Ishikawa (cell line): ENCODE measurements around the gene ACADSB.

Experiments
- CEBPB ChIP-seq: IDR thresholded peaks from 2 replicates; pipeline ENCODE4 v1.6.1; 2012
- CREB1 ChIP-seq: IDR thresholded peaks from 2 replicates; pipeline ENCODE4 v1.6.1; 2012; ENCODE audit warnings: low read depth
- EGR1 ChIP-seq: IDR thresholded peaks from 2 replicates; pipeline ENCODE4 v1.6.1; 2012
- EP300 ChIP-seq: IDR thresholded peaks from 2 replicates; pipeline ENCODE4 v1.6.1; 2012; ENCODE audit warnings: borderline replicate concordance
- FOXM1 ChIP-seq: IDR thresholded peaks from 2 replicates; pipeline ENCODE4 v1.6.1; 2012; ENCODE audit warnings: low read depth, borderline replicate concordance
- NFIC ChIP-seq: IDR thresholded peaks from 2 replicates; pipeline ENCODE4 v1.6.1; 2012
- RAD21 ChIP-seq: IDR thresholded peaks from 2 replicates; pipeline ENCODE4 v1.6.1; 2012; ENCODE audit warnings: low read depth
- REST ChIP-seq: IDR thresholded peaks from 2 replicates; pipeline ENCODE4 v1.6.1; 2012; ENCODE audit warnings: low read depth, mild to moderate bottlenecking
- TAF1 ChIP-seq: IDR thresholded peaks from 2 replicates; pipeline ENCODE4 v1.6.1; 2012; ENCODE audit warnings: low read depth, mild to moderate bottlenecking
- TCF12 ChIP-seq: IDR thresholded peaks from 2 replicates; pipeline ENCODE4 v1.6.1; 2012; ENCODE audit warnings: low read depth
- TEAD4 ChIP-seq: IDR thresholded peaks from 2 replicates; pipeline ENCODE4 v1.6.1; 2012
- USF1 ChIP-seq: IDR thresholded peaks from 2 replicates; pipeline ENCODE4 v1.6.1; 2012
- YY1 ChIP-seq: IDR thresholded peaks from 2 replicates; pipeline ENCODE4 v1.6.1; 2012; ENCODE audit warnings: low read depth
- ZBTB7A ChIP-seq: IDR thresholded peaks from 2 replicates; pipeline ENCODE4 v1.6.1; 2012; ENCODE audit warnings: low read depth
- TF ChIP-seq, protein P1 (sequence below): IDR thresholded peaks from 2 replicates; pipeline ENCODE4 v1.6.1; 2012

The ACADSB gene

GRCh38 chr10:122981066-122981464 is 27.7 kb upstream of the ACADSB start:
- TF ChIP-seq CEBPB (no peak), NFIC (no peak), EGR1 (no peak), TCF12 (no peak), USF1 (no peak), TAF1 (no peak), REST (no peak), FOXM1 (no peak), ZBTB7A (no peak), RAD21 (no peak), TEAD4 (no peak), EP300 (no peak)

- no peak for TF ChIP-seq TEAD4
- TF ChIP-seq RAD21, result no peak
- TF ChIP-seq EP300, result no peak
- no peak for TF ChIP-seq TAF1
- TF ChIP-seq USF1, result no peak
Measured at GRCh38 chr10:122983898-122984297, 24.9 kb upstream of the ACADSB start.

DNA sequence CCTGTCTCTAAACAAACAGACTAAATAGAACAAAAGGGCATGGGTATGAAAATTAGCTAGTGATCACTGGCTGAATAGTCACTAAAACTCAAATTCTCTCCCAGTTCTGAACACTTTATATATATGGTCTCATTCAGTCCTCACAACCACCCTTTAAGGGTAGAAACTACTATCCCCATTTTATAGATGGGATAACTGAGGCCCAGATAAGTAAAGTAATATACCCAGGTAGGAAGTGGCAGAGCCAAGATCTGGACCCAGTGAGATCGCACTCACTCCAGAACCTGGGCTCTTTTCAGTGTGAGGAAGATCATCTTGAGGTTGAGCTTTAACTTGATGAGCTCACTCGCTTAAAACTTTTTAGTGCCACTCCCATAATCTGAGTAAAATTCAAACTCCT is 24.1 kb upstream of the ACADSB start:
- TF ChIP-seq TAF1 (no peak), EP300 (no peak), ZBTB7A (no peak), YY1 (no peak), TCF12 (no peak), CREB1 (no peak), FOXM1 (no peak), REST (no peak), RAD21 (no peak), NFIC (no peak), EGR1 (no peak), USF1 (no peak), CEBPB (no peak), TEAD4 (no peak)
- TF ChIP-seq, protein P1, sequence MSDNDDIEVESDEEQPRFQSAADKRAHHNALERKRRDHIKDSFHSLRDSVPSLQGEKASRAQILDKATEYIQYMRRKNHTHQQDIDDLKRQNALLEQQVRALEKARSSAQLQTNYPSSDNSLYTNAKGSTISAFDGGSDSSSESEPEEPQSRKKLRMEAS, result no peak

DNA sequence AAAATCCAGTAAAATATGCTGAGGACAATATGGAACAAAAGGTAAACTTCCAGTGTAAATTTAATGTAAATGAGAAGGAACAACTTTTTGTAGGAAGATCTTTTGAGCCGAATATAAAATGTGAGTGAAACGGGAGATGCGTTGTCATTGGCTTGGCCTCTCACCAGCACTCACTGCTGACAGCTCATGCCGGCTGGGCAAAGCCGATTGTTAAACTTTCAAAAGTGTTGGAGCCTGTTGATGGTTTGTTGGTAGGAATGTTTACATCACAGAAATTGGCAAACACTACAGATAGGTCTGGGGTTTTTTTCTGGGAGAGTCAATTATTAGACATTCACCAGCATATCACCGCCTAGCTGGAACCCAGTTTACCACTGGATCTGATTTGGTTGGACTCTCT is 22.5 kb upstream of the ACADSB start:
- TF ChIP-seq TAF1 (no peak), YY1 (no peak), EGR1 (no peak), TCF12 (no peak), EP300 (no peak), CEBPB (no peak), CREB1 (no peak), FOXM1 (no peak), TEAD4 (no peak), REST (no peak), RAD21 (no peak), USF1 (no peak), ZBTB7A (no peak)
- TF ChIP-seq, protein P1, result no peak
